Activated CD4-positive, alpha-beta memory T cell treated with anti-CD3 and anti-CD28 coated beads, Interleukin-2, amount 10 ng/mL, durations not matched to agents 7 days and 5 days (primary cell): Measurements from ENCODE around the gene UNC5C. TPM values are rescaled to one million over a fixed set of nuclear protein-coding genes. Genes with fewer than 3 reads are reported as not detected.

ENCODE experiments used
- CTCF ChIA-PET: fragments of 350-600 bp; sonication (Branson Sonifier 250); formaldehyde crosslinking; loops from one replicate; lab custom pipeline; 2021; ENCODE audit warnings: antibody characterized with exemption, inconsistent platforms; lab: Charles Lee
- POLR2A ChIA-PET: fragments of 350-600 bp; sonication (Branson Sonifier 250); formaldehyde crosslinking; loops from one replicate; lab custom pipeline; 2021; ENCODE audit warnings: antibody characterized with exemption; lab: Charles Lee
- DNase-seq: peaks from one replicate; pipeline ENCODE4 v3.0.0-alpha.2; 2020
- H3K27ac Mint-ChIP-seq: one replicate; pipeline ENCODE4 v1.8.0; 2021; ENCODE audit warnings: mild to moderate bottlenecking, mixed read lengths
- H3K27me3 Mint-ChIP-seq: one replicate; pipeline ENCODE4 v1.8.0; 2021; ENCODE audit warnings: mixed read lengths
- H3K36me3 Mint-ChIP-seq: one replicate; pipeline ENCODE4 v1.8.0; 2021; ENCODE audit warnings: low read depth, mixed read lengths
- H3K4me1 Mint-ChIP-seq: one replicate; pipeline ENCODE4 v1.8.0; 2021; ENCODE audit warnings: mixed read lengths
- H3K4me3 Mint-ChIP-seq: one replicate; pipeline ENCODE4 v1.8.0; 2021; ENCODE audit warnings: mild to moderate bottlenecking, mixed read lengths
- H3K9me3 Mint-ChIP-seq: one replicate; pipeline ENCODE4 v1.8.0; 2021; ENCODE audit warnings: mixed read lengths
- total RNA-seq, 2 experiments: library from RNA; stranded (reverse); gene quantifications; one replicate each; pipeline ENCODE4 v1.2.3, GENCODE V29; 2021

The UNC5C gene
- total RNA-seq, 2 experiments from 2014 or later: not detected

- Mint-ChIP-seq H3K4me3 (no peak overlapping the region), H3K4me1 (no peaks in the 10 kb centered on the region), H3K9me3 (no peaks in the 10 kb centered on the region), H3K27ac (no peak overlapping the region), H3K36me3 (no peaks in the 10 kb centered on the region), H3K27me3 (no peaks in the 10 kb centered on the region)
- CTCF ChIA-PET: interaction anchor here (0.6 kb wide), 1 partner anchor 110 kb away, joined by 4 read pairs; no protein-coding TSS in a partner anchor
- DNase-seq: no peak
- POLR2A ChIA-PET: no interaction called here
Measured at GRCh38 chr4:95265814-95266740, 282.7 kb downstream of the UNC5C start.

DNA sequence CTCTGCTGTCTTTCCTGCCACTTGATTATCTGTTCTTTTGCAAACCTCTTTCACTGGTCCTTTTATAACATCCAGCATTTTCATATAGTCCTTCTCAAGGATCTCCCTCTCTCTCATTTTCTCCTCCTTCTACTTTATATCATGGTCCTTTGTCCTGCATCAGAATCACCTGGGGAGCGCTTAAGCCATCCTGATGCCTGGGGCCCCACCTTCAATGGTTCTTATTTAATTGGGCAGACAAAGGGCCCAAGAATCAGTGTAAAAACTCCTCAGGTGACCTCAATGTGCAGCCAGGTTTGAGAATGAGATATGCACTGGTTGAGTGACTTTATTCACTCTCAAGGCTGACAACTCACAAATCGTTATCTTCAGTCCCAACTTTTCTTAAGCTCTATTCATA is 283.9 kb downstream of the UNC5C start:
- no peak overlapping the region for H3K4me3 Mint-ChIP-seq
- no peaks in the 10 kb centered on the region for H3K4me1 Mint-ChIP-seq
- no peaks in the 10 kb centered on the region for H3K27me3 Mint-ChIP-seq
- no peak for DNase-seq
- ChIA-PET CTCF (no interaction called here), POLR2A (no interaction called here)
- H3K9me3 Mint-ChIP-seq: no peaks in the 10 kb centered on the region
- no peaks in the 10 kb centered on the region for H3K36me3 Mint-ChIP-seq
- H3K27ac Mint-ChIP-seq: no peak overlapping the region

DNA sequence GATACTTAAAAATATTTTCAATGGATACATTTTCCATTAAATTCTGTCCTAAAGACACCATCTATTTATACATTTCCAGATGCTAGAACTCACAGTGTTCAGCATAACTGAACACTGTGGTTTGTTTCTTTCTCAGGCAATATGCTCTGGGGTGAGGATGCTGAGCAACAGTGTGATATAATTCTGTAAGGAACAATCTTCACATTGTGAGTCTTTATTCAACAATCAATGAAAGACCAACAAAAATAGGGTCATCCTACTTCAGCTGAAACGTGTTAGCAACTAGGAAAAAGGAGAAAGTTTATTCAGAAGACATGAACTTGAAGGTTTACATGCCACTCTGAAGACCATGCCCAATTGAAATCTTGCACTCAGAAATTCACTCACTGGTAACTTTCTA is 284.8 kb downstream of the UNC5C start:
- H3K9me3 Mint-ChIP-seq: no peaks in the 10 kb centered on the region
- H3K27me3 Mint-ChIP-seq: no peaks in the 10 kb centered on the region
- ChIA-PET POLR2A (no interaction called here), CTCF (no interaction called here)
- no peak for DNase-seq
- no peaks in the 10 kb centered on the region for H3K4me1 Mint-ChIP-seq
- H3K36me3 Mint-ChIP-seq: no peaks in the 10 kb centered on the region
- no peak overlapping the region for H3K4me3 Mint-ChIP-seq
- no peak overlapping the region for H3K27ac Mint-ChIP-seq

DNA sequence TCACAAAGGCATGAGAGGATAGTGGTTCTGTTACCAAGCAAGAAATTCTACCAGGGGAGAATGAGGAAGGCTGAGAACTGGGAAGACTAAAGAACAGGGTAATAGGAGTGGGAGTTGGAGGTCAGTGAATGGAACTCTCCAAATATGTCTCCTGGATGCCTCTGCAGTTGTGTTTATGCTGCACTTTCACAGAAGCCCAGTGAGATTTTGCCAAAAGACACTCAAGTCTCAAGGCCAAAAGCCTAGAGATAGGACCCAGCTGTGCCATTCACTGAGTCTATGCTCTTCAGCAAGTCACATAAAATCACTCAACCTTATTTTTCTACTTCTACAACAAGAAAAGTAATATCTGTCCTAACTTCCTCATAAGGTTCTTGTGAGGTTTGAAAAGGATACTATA is 285.4 kb downstream of the UNC5C start:
- no peaks in the 10 kb centered on the region for H3K4me1 Mint-ChIP-seq

GRCh38 chr4:95256108-95256835 is 292.5 kb downstream of the UNC5C start:
- no peaks in the 10 kb centered on the region for H3K36me3 Mint-ChIP-seq
- POLR2A ChIA-PET: no interaction called here

More for the DNA sequence above, 285.4 kb downstream of the UNC5C start:
- Mint-ChIP-seq H3K4me3 (no peak overlapping the region), H3K36me3 (no peaks in the 10 kb centered on the region), H3K27ac (no peak overlapping the region), H3K9me3 (no peaks in the 10 kb centered on the region), H3K27me3 (no peaks in the 10 kb centered on the region)
- ChIA-PET POLR2A (no interaction called here), CTCF (no interaction called here)
- no peak for DNase-seq

DNA sequence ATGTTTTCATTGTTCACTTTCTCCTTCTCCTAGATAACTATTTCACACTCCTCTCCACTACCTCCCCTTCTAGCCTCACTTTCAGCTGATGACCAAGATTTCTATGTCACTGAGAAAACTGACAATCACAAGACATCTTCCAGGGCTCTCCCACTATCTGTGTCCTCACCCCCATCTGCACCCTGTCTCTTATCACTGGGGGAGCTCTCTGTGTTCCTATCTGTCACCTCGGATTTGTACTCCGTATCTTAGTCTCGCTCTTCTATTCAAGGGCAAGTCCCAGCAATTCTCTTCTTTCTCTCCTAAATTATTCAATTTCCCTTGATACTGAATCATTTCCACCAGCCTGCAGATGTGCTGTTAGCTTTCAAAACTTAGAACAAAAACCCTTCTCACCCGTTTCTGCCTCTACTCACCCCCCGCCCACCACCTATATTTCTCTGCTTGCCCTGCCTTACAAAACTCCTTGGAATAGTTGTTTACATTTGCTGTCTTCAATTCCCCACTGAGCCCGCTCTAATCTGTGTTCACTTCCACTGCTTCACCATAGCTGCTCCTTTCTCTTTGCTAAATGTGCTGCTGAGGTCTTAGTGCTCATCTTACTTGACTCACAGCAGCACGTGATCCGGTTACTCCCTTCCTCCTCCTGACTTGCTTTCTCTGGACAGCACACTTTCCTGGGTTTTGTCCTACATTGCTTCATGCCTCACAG is 293.2 kb downstream of the UNC5C start:
- Mint-ChIP-seq H3K9me3 (no peaks in the 10 kb centered on the region), H3K4me1 (no peaks in the 10 kb centered on the region), H3K36me3 (no peaks in the 10 kb centered on the region), H3K27me3 (no peaks in the 10 kb centered on the region), H3K27ac (no peak overlapping the region), H3K4me3 (no peak overlapping the region)
- POLR2A ChIA-PET: no interaction called here
- no peak for DNase-seq
- CTCF ChIA-PET: no interaction called here

More at GRCh38 chr4:95256108-95256835, 292.5 kb downstream of the UNC5C start:
- Mint-ChIP-seq H3K27me3 (no peaks in the 10 kb centered on the region), H3K27ac (no peak overlapping the region), H3K9me3 (no peaks in the 10 kb centered on the region), H3K4me3 (no peak overlapping the region), H3K4me1 (no peaks in the 10 kb centered on the region)
- CTCF ChIA-PET: no interaction called here
- no peak for DNase-seq

- H3K27ac Mint-ChIP-seq: no peak overlapping the region
- no peak for DNase-seq
- H3K27me3 Mint-ChIP-seq: no peaks in the 10 kb centered on the region
- H3K36me3 Mint-ChIP-seq: no peaks in the 10 kb centered on the region
- ChIA-PET CTCF (no interaction called here), POLR2A (no interaction called here)
- no peak overlapping the region for H3K4me3 Mint-ChIP-seq
- peaks cover 15% of the 10 kb centered on the region for H3K4me1 Mint-ChIP-seq
- H3K9me3 Mint-ChIP-seq: no peaks in the 10 kb centered on the region
Measured at GRCh38 chr4:95251568-95251967, 297.2 kb downstream of the UNC5C start.

- ChIA-PET POLR2A (no interaction called here), CTCF (no interaction called here)
- no peak for DNase-seq
- peaks cover 15% of the 10 kb centered on the region for H3K4me1 Mint-ChIP-seq
- H3K36me3 Mint-ChIP-seq: no peaks in the 10 kb centered on the region
- H3K27ac Mint-ChIP-seq: no peak overlapping the region
- no peaks in the 10 kb centered on the region for H3K9me3 Mint-ChIP-seq
- H3K27me3 Mint-ChIP-seq: no peaks in the 10 kb centered on the region
- H3K4me3 Mint-ChIP-seq: no peak overlapping the region
Measured at GRCh38 chr4:95250544-95251137, 298.1 kb downstream of the UNC5C start.

- no peaks in the 10 kb centered on the region for H3K9me3 Mint-ChIP-seq
- peaks cover 15% of the 10 kb centered on the region for H3K4me1 Mint-ChIP-seq
- no peaks in the 10 kb centered on the region for H3K27me3 Mint-ChIP-seq
- no peak for DNase-seq
- H3K4me3 Mint-ChIP-seq: no peak overlapping the region
- no peak overlapping the region for H3K27ac Mint-ChIP-seq
- no peaks in the 10 kb centered on the region for H3K36me3 Mint-ChIP-seq
- ChIA-PET POLR2A (interaction anchor here (1.3 kb wide), 1 partner anchor 17 kb away, joined by 4 read pairs; no protein-coding TSS in a partner anchor), CTCF (no interaction called here)
Measured at GRCh38 chr4:95249426-95250021, 299.2 kb downstream of the UNC5C start.

DNA sequence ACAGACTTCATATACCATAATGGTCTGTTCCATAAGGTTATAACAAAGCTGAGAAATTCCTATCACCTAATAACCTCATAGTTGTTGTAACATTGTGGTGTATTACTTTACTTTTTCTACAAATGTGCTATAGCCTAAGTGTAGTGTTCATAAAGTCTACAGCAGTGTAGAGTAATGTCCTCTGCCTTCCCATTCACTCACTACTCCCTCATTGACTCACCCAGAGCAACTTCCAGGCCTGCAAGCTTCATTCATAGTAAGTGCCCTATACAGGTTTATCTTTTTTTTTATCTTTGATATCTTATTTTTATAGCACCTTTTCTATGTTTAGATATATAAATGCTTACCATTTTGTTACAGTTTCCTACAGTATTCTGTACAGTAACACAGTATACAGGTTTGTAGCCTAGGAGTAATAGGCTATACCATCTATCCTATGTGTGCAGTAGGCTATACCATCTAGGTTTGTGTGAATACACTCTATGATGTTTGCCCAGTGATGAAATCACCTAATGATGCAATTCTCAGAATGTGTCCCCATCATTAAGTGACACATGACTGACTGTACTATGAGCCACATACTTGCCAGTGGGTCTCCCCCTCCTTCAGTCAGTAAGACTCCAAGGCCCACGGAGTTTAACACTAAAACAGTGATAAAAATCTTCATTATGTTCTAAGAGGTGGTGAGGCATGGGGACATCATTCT is 299.9 kb downstream of the UNC5C start:
- no peaks in the 10 kb centered on the region for H3K27me3 Mint-ChIP-seq
- CTCF ChIA-PET: no interaction called here
- no peaks in the 10 kb centered on the region for H3K9me3 Mint-ChIP-seq
- POLR2A ChIA-PET: interaction anchor here (1.3 kb wide), 1 partner anchor 16 kb away, joined by 4 read pairs; no protein-coding TSS in a partner anchor
- no peak for DNase-seq
- peaks cover 15% of the 10 kb centered on the region for H3K4me1 Mint-ChIP-seq
- no peak overlapping the region for H3K27ac Mint-ChIP-seq
- no peaks in the 10 kb centered on the region for H3K36me3 Mint-ChIP-seq
- no peak overlapping the region for H3K4me3 Mint-ChIP-seq

DNA sequence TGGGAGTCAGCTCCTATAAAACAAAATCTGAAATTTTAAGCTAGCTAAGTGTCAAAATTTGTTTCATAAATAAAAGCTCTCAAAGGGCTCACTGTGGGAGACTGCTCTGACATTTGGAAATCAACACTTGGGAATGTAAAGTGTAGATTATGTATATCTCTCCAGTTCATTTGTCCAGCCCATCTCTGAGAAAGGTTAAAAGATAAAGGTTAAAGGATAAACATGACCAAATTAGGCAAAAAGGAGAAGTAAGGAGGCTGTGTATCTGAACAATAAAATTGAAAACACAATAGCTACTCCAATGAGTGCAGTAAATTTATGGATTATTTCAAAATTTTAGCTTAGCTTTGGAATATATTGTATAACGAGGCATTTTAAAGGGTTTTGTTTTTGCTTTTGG is 304.9 kb downstream of the UNC5C start:
- ChIA-PET CTCF (no interaction called here), POLR2A (no interaction called here)
- DNase-seq: no peak
- no peaks in the 10 kb centered on the region for H3K27me3 Mint-ChIP-seq
- H3K9me3 Mint-ChIP-seq: no peaks in the 10 kb centered on the region
- no peak overlapping the region for H3K27ac Mint-ChIP-seq
- H3K4me1 Mint-ChIP-seq: peaks cover 9% of the 10 kb centered on the region
- H3K36me3 Mint-ChIP-seq: no peaks in the 10 kb centered on the region
- H3K4me3 Mint-ChIP-seq: no peak overlapping the region

DNA sequence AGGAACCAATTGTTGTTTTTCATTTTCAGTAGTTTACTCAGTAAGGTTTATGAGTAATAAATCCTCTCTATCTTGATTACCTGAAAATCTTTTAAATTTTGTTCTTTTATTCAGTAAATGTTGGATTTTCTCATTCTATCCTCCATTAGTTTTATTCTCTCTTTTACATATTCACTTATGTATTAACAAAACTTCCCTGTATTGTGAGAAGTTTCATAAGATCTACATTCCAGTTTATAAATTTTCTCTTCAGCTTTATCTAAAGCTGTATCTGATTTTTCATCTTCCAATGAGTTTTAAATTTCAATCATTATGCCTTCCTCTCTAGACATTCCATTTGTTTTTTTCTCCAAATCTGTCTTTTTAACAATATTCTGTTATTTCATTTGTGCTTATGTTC is 310.2 kb downstream of the UNC5C start:
- H3K36me3 Mint-ChIP-seq: no peaks in the 10 kb centered on the region
- H3K9me3 Mint-ChIP-seq: no peaks in the 10 kb centered on the region
- ChIA-PET POLR2A (no interaction called here), CTCF (no interaction called here)
- DNase-seq: no peak
- H3K4me3 Mint-ChIP-seq: no peak overlapping the region
- no peaks in the 10 kb centered on the region for H3K27me3 Mint-ChIP-seq
- no peaks in the 10 kb centered on the region for H3K4me1 Mint-ChIP-seq
- no peak overlapping the region for H3K27ac Mint-ChIP-seq
